Loucy (cell line): ENCODE results near the gene CD19.
"Not testable (repeated sequence)": the region's sequence is repeated elsewhere in the genome, so short reads cannot be mapped to it uniquely, and the experiment has no call there.

Experiments
- EZH2phosphoT487 ChIP-seq: fragments of 200-600 bp; IDR thresholded peaks from 2 replicates; pipeline ENCODE4 v1.6.1; 2018; ENCODE audit warnings: antibody characterized with exemption, mild to moderate bottlenecking, moderate library complexity, borderline replicate concordance
- TF ChIP-seq, protein P1 (sequence below): fragments of 200-600 bp; sonication (generic); conservative IDR thresholded peaks from 2 replicates; pipeline ENCODE4 v1.5.1; 2014; ENCODE audit warnings: mild to moderate bottlenecking, antibody characterized with exemption, low read length

GRCh38 chr16:28969696-28970095 lies 37.9 kb downstream of the CD19 start:
- TF ChIP-seq, protein P1, sequence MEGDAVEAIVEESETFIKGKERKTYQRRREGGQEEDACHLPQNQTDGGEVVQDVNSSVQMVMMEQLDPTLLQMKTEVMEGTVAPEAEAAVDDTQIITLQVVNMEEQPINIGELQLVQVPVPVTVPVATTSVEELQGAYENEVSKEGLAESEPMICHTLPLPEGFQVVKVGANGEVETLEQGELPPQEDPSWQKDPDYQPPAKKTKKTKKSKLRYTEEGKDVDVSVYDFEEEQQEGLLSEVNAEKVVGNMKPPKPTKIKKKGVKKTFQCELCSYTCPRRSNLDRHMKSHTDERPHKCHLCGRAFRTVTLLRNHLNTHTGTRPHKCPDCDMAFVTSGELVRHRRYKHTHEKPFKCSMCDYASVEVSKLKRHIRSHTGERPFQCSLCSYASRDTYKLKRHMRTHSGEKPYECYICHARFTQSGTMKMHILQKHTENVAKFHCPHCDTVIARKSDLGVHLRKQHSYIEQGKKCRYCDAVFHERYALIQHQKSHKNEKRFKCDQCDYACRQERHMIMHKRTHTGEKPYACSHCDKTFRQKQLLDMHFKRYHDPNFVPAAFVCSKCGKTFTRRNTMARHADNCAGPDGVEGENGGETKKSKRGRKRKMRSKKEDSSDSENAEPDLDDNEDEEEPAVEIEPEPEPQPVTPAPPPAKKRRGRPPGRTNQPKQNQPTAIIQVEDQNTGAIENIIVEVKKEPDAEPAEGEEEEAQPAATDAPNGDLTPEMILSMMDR, result not testable (repeated sequence)
- not testable (repeated sequence) for TF ChIP-seq EZH2phosphoT487
